HepG2 (cell line): ENCODE results near the gene ITPR1. TPM values are rescaled to one million over a fixed set of nuclear protein-coding genes. Genes with fewer than 3 reads are reported as not detected.

Source experiments
- MLXIP ChIP-seq: sonication (generic); formaldehyde crosslinking; IDR thresholded peaks from 2 replicates; pipeline ENCODE4 v1.9.0; 2021; ENCODE audit warnings: missing genetic modification reagents, borderline replicate concordance
- TOE1 ChIP-seq: sonication (generic); formaldehyde crosslinking; IDR thresholded peaks from 2 replicates; pipeline ENCODE4 v1.4.0; 2020; ENCODE audit warnings: mild to moderate bottlenecking, missing genetic modification reagents
- ZMAT3 ChIP-seq: sonication (generic); formaldehyde crosslinking; conservative IDR thresholded peaks from 2 replicates; pipeline ENCODE4 v1.7.0; 2021; ENCODE audit warnings: missing genetic modification reagents
- ZNF207 ChIP-seq: fragments of 450-650 bp; IDR thresholded peaks from 2 replicates; pipeline ENCODE4 v1.6.1; 2016; ENCODE audit warnings: antibody characterized with exemption, borderline replicate concordance
- ZNF451 ChIP-seq: sonication (generic); formaldehyde crosslinking; IDR thresholded peaks from 2 replicates; pipeline ENCODE4 v1.5.0; 2020; ENCODE audit warnings: mild to moderate bottlenecking, missing genetic modification reagents
- ZSCAN12 ChIP-seq: sonication (generic); formaldehyde crosslinking; IDR thresholded peaks from 2 replicates; pipeline ENCODE4 v1.9.0; 2021; ENCODE audit warnings: mild to moderate bottlenecking, missing genetic modification reagents
- polyA plus RNA-seq, 8 experiments: library from polyadenylated mRNA; depleted of rRNA in 3 of 8; stranded (reverse) in 7 of 8; unstranded in 1 of 8; fragments of >200 nt; fragmentation: Illumina TruSeq in 4 of 8; extraction: Trizol in 4 of 8; gene quantifications; 2 replicates each; pipeline versions ENCODE4 v1.2.1 to v1.2.3, GENCODE V29; 2011 to 2016; ENCODE audit warnings: low read depth in 4 of 8, missing spikeins in 1 of 8, mixed read lengths in 1 of 8; ENCODE audit not compliant: insufficient read depth in 1 of 8
- total RNA-seq, 5 experiments: library from RNA; depleted of rRNA; stranded (reverse); fragments of >200 nt; fragmentation: Illumina TruSeq; extraction: Trizol; gene quantifications; 2 replicates each; pipeline ENCODE4 v1.2.3, GENCODE V29; 2016; ENCODE audit warnings: low read depth in 1 of 5
- TF ChIP-seq, protein P1 (sequence below): sonication (generic); formaldehyde crosslinking; IDR thresholded peaks from 2 replicates; pipeline ENCODE4 v1.4.0; 2020; ENCODE audit warnings: missing genetic modification reagents, borderline replicate concordance

ITPR1 gene
- total and polyA plus RNA-seq, 2 of the 13 experiments (the other 11 are each of a cell fraction or from before 2014, with no cell fraction given), result 10.0 to 11.4 TPM

GRCh38 chr3:4536260-4536659, 43.1 kb downstream of the ITPR1 start (continued):
- TF ChIP-seq MLXIP (no peak), ZSCAN12 (CRISPR knock-in tag) (no peak), ZNF451 (no peak), ZNF207 (no peak), TOE1 (CRISPR knock-in tag) (no peak), ZMAT3 (CRISPR knock-in tag) (no peak)
- TF ChIP-seq, protein P1, sequence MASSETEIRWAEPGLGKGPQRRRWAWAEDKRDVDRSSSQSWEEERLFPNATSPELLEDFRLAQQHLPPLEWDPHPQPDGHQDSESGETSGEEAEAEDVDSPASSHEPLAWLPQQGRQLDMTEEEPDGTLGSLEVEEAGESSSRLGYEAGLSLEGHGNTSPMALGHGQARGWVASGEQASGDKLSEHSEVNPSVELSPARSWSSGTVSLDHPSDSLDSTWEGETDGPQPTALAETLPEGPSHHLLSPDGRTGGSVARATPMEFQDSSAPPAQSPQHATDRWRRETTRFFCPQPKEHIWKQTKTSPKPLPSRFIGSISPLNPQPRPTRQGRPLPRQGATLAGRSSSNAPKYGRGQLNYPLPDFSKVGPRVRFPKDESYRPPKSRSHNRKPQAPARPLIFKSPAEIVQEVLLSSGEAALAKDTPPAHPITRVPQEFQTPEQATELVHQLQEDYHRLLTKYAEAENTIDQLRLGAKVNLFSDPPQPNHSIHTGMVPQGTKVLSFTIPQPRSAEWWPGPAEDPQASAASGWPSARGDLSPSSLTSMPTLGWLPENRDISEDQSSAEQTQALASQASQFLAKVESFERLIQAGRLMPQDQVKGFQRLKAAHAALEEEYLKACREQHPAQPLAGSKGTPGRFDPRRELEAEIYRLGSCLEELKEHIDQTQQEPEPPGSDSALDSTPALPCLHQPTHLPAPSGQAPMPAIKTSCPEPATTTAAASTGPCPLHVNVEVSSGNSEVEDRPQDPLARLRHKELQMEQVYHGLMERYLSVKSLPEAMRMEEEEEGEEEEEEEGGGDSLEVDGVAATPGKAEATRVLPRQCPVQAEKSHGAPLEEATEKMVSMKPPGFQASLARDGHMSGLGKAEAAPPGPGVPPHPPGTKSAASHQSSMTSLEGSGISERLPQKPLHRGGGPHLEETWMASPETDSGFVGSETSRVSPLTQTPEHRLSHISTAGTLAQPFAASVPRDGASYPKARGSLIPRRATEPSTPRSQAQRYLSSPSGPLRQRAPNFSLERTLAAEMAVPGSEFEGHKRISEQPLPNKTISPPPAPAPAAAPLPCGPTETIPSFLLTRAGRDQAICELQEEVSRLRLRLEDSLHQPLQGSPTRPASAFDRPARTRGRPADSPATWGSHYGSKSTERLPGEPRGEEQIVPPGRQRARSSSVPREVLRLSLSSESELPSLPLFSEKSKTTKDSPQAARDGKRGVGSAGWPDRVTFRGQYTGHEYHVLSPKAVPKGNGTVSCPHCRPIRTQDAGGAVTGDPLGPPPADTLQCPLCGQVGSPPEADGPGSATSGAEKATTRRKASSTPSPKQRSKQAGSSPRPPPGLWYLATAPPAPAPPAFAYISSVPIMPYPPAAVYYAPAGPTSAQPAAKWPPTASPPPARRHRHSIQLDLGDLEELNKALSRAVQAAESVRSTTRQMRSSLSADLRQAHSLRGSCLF, result no peak
